A204.1 (cell line): Measurements from ENCODE around the gene WNT4.
"Not testable (repeated sequence)": the region's sequence is repeated elsewhere in the genome, so short reads cannot be mapped to it uniquely, and the experiment has no call there.

ENCODE experiments used
- FAIRE-seq: peaks from 2 replicates; lab custom pipeline; 2012; peaks lifted over from hg19 to GRCh38; lab: Jason Lieb, UNC

The WNT4 gene

GRCh38 chr1:22108339-22109105 is 34.4 kb downstream of the WNT4 start:
- FAIRE-seq, result no peak

DNA sequence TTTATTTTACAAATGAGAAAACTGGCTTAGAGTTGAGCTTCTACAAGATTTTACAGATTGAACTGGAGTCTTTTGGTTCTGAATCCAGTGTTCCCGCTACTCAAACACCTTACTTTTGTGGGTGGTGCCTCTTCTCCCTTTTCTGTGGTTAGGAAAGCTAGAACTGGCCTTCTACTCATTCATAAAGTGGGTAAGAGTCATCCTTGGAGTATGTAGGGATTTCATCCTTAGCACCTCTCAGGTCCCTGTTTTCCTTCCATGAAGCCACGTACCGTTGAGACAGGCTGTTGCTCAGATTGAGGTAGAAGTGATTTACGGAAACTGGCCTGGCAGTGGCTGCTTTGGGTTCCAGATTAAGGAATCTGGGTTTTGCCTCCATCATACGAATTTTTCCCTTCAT is 35.8 kb downstream of the WNT4 start:
- FAIRE-seq, result no peak

DNA sequence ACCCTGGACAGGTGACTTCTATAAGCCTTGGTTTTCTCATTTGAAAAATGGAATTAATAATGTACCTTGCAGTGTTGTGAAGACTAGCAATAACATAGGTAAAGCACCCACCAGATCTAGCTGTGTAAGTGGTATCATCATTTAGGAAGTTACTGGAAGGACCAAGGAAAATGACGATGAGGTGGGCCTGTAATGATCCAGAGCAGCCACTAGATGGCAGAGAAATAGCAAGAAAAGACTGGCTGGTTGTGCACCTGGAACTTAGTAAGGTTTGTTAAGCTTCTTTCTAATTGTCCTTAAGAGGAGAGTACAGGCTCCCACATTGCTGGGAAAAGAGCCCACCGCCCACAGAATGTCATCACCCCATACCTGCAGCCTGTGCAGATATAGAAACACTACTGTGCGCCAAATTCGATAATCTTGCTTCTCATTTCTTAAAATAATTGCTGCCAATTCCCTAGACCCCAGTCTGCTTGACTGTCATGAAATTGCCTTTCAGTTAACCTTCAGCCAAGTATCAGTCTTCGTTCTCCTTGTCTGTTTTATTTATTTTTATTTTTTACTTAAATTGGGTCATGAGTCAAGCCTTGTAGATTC is 37.2 kb downstream of the WNT4 start:
- FAIRE-seq, result peak; percentile 27

GRCh38 chr1:22104865-22105437 is 37.9 kb downstream of the WNT4 start:
- FAIRE-seq, result no peak

- no peak for FAIRE-seq
Measured at GRCh38 chr1:22104094-22104493, 38.8 kb downstream of the WNT4 start.

DNA sequence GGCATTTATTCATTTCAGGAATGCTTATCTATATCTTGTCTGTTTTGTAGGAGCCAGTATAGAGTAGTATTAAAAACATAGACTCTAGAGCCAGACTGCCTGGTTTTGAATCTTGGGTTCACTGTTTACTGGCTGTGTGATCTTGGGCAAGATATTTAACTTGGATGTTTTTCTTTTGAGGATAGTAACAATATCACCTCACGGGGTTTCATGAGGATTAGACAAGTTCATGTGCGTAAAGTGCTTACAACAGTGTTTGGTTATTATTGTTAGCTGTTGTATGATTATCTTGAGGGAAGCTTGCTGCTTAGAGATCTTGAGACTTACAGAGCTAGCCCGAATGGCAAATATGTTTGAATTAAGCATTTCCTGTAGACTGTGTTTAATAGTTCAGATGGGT is 40.2 kb downstream of the WNT4 start:
- FAIRE-seq, result no peak

- no peak for FAIRE-seq
Measured at GRCh38 chr1:22101995-22102394, 40.9 kb downstream of the WNT4 start.

DNA sequence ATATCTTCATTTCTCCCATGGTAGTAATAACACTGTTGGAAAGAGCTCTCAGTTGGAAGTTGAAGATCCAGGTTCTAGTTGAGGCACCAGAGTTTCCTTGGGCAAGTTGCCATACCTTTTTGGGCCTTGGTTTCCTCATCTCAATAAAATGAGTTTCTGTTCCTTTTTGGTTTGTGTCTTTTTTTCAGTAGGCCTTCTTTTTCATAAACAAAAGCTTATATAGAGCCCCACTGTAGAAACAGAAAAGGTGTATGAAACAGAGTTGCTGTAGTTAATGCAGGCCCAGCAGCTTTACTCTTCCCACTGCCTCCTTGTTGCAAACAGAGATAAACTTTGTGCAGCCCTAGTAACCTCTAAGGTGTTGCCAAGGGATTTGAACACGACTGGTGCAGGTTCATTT is 41.7 kb downstream of the WNT4 start:
- no peak for FAIRE-seq

- FAIRE-seq, result no peak
Measured at GRCh38 chr1:22100168-22100567, 42.7 kb downstream of the WNT4 start.

DNA sequence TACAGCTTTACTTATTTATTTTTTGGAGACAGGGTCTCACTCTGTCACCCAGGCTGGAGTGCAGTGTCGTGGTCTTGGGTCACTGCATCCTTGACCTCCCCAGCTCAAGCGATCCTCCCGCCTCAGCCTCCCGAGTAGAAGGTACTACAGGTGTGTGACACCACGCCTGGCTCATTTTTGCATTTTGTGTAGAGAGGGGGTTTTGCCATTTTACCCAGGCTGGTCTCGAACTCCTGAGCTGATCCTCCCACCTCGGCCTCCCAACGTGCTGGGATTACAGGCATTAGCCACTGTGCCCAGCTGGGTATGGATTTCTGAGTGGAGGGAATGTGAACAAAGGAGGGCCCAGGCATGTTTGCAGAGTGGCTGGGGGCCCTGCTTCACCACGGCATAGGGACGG is 44.1 kb downstream of the WNT4 start:
- FAIRE-seq, result no peak

DNA sequence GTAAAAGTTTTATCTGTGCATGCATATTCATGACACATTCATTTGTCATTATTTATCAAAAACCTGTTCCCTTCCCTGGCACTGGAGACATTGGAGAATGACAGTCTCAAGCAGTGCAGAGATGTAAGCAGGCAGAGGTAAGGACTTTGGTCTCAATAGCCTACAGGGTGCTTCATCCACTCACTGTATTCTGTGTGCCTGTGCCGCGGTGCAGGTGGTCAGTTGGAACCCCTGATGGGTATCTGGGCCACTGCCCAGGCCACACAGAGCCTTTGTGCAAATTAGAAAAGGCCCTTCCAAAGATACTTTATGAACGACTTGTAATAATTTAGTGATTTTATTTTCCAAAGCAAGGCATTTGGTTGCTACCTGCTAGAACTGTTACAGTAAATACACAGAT is 46.4 kb downstream of the WNT4 start:
- no peak for FAIRE-seq

DNA sequence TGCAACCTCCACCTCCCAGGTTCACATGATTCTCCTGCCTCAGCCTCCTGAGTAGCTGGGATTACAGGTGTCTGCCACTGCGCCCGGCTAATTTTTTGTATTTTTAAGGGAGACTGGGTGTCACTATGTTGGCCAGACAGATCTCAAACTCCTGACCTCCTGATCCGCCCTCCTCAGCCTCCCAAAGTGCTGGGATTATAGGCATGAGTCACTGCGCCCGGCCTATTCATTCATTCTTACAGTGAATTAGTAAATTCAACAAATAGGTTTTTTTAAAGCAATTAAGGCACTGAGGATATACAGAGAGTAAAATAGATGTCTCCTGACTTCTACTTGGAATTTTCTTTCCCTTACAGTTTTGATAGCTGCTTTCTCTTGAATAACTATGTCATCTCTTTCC is 46.9 kb downstream of the WNT4 start:
- no peak for FAIRE-seq

- FAIRE-seq, result no peak
Measured at GRCh38 chr1:22093513-22093912, 49.4 kb downstream of the WNT4 start.

GRCh38 chr1:22092026-22092768 is 50.7 kb downstream of the WNT4 start:
- not testable (repeated sequence) for FAIRE-seq

GRCh38 chr1:22090867-22091266 is 52.0 kb downstream of the WNT4 start:
- FAIRE-seq, result no peak

- no peak for FAIRE-seq
Measured at GRCh38 chr1:22089787-22090186, 53.1 kb downstream of the WNT4 start.

DNA sequence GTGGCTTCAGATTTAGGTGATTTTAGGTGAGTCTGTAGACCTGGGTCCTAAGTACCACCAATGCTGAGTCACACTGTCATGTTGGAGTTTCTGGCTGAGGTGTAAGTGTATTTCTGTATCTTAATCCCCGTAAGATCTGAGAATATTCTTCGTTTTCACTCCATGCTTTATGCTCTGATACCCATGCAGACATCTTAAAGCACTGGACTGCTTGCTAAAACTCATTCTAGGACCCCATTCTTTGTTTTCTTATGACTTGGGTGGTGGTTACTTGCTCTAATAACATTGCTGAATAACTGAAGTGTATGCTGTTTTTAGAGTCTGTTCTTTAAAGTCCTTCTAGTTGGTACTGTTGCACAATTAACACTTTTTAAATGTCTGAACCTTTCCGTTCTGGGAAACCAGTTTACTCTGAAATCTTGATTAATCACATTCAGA is 53.7 kb downstream of the WNT4 start:
- no peak for FAIRE-seq

DNA sequence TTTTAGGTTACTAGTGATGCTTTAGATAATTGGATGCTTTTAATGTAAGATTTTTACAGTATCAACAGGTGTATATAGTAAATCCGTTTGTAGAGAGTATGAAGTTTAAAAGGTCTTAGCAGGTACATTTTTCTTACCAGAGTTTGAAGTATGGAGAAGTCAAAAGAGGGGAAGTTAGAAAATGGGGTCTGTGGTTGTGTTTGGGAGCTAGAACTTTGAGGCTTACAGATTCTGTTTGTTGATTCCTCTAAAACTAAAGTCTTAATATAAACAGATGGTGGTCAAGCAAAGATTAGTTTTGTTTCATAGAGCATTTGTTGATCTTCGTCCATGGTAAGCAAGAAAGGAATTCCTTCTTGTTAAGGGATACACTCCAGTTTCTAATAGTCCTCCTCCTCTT is 54.6 kb downstream of the WNT4 start:
- no peak for FAIRE-seq

DNA sequence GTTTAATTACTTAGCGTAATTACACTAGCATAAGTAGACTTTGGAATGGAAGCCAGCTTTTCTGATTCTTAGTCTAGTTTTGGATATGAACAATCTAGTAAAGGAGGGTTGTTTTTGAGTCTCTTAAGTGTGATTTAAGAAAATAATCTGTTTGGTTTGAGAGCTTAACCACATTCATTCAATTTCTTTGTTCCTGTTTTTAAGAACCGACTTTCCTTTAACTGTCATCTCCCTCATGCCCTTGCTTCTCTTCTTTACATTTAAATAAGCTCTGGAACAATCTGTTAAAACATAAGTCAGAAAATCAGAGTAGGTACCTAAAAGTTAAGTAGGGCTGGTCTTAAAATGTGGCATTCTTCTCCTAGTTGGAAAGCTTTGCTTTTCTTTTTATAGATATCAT is 62.7 kb downstream of the WNT4 start:
- no peak for FAIRE-seq

DNA sequence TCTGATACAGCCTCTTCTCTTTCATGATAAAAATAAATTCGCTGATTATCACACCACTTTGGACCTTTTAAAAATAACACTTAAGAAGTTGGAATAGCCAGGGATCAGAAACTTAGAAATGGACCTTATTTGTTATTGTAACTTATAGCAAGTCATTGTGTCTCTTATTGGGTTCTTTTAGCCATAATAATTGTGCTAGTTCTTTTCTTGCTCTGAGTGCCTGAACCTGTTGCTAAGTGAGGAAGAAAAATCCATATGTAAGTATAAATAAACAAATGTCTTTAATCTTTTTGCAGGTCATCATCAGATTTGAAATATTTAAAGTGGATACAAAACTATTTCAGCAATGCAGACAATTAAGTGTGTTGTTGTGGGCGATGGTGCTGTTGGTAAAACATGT is 64.8 kb downstream of the WNT4 start:
- FAIRE-seq, result no peak

DNA sequence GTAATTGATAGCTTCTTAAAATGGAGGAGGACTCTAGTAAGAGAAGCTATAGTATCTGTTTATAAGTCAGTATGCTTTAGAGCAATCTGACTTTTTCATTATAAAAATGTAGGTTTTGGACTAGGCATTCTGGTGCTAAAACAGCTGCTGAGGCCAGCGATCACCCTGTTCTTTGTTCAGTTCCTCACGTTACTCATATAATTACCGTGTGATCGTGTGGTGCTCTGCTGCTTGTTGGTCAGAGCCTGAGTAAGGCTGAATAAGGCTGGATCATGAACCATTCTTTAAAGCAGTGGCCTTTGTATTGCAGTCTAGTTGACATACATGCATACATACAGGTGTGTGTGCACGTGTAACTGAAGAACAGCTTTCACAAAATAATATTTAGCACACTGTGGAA is 65.2 kb downstream of the WNT4 start:
- no peak for FAIRE-seq

DNA sequence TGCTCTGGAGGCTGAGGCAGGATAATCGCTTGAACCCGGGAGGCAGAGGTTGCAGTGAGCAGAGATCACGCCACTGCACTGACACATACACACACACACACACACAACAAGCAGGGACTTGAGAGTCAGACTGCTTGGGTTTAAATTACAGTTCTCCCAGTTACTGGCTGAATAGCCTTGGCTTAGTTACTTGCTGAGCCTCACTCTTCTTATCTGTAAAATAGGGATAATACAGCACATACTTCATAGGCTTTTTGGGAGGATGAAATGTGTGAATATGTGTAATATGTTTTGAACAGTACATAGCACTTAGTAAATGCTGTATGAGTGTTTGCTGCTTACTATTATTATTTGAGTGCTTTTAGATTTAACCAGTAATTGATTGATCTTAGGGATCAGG is 66.6 kb downstream of the WNT4 start:
- FAIRE-seq, result no peak

- no peak for FAIRE-seq
Measured at GRCh38 chr1:22075718-22076117, 67.2 kb downstream of the WNT4 start.
